ENCODE results near the gene GPR171. TPM values are rescaled to one million over a fixed set of nuclear protein-coding genes. Genes with fewer than 3 reads are reported as not detected.

Gene GPR171
- total and polyA plus RNA-seq, 2 of the 13 experiments (the other 11 are each of a cell fraction or from before 2014, with no cell fraction given): not detected

- TF ChIP-seq TCF12 (IDR thresholded peaks at IDR 0.05) (no peak), TCF12 (CRISPR knock-in tag; IDR thresholded peaks at IDR 0.05) (peak; percentile 59; the same call in 1 of the 2 replicates), JUN (CRISPR knock-in tag; IDR thresholded peaks at IDR 0.05) (peak; percentile 75), STAG1 (CRISPR knock-in tag; IDR thresholded peaks at IDR 0.05) (no peak), ZBTB37 (CRISPR knock-in tag; IDR thresholded peaks at IDR 0.05) (no peak), HCFC1 (IDR thresholded peaks at IDR 0.05; ENCODE audit: low read depth, low read length) (no peak), ZNF510 (CRISPR knock-in tag; IDR thresholded peaks at IDR 0.05; ENCODE audit: low read depth) (no peak), PHF5A (CRISPR knock-in tag; IDR thresholded peaks at IDR 0.05; ENCODE audit: low read depth, unreplicated experiment) (no peak), PCBP2 (optimal IDR thresholded peaks at IDR 0.05; ENCODE audit: low read depth, low read length, poor library complexity, severe bottlenecking) (no peak), MLXIP (CRISPR knock-in tag; IDR thresholded peaks at IDR 0.05; ENCODE audit: borderline replicate concordance) (no peak), TOE1 (CRISPR knock-in tag; IDR thresholded peaks at IDR 0.05) (0 out of 2 replicates have a peak, but pooled peaks have one; percentile 30), ZNF136 (CRISPR knock-in tag; IDR thresholded peaks at IDR 0.05; ENCODE audit: low read depth) (no peak; the same call in 1 of the 2 replicates), ZNF383 (CRISPR knock-in tag; IDR thresholded peaks at IDR 0.05; ENCODE audit: borderline replicate concordance) (no peak), KAT8 (CRISPR knock-in tag; IDR thresholded peaks at IDR 0.05) (peak; percentile 70; the same call in 1 of the 2 replicates), HMG20B (CRISPR knock-in tag; conservative IDR thresholded peaks at IDR 0.05) (peak; percentile 78), ZNF724P (CRISPR knock-in tag; IDR thresholded peaks at IDR 0.05; ENCODE audit: borderline replicate concordance) (no peak), ZNF451 (CRISPR knock-in tag; IDR thresholded peaks at IDR 0.05) (no peak), ZNF224 (CRISPR knock-in tag; IDR thresholded peaks at IDR 0.05) (no peak), TIGD3 (CRISPR knock-in tag; IDR thresholded peaks at IDR 0.05; ENCODE audit: borderline replicate concordance) (no peak), KMT2A (CRISPR knock-in tag; IDR thresholded peaks at IDR 0.05) (no peak), SRSF4 (IDR thresholded peaks at IDR 0.05; ENCODE audit: low read depth, low read length, poor library complexity, severe bottlenecking) (no peak), SP4 (CRISPR knock-in tag; IDR thresholded peaks at IDR 0.05) (no peak), NFRKB (IDR thresholded peaks at IDR 0.05) (no peak), TBP (CRISPR knock-in tag; IDR thresholded peaks at IDR 0.05) (no peak), MYC (CRISPR knock-in tag; IDR thresholded peaks at IDR 0.05; ENCODE audit: borderline replicate concordance) (0 out of 2 replicates have a peak, but pooled peaks have one; percentile 29), TSC22D2 (CRISPR knock-in tag; IDR thresholded peaks at IDR 0.05; ENCODE audit: borderline replicate concordance) (no peak)
These were observed 4.8 kb downstream of the GPR171 start (continued) for GRCh38 chr3:151197981-151198767.

All from HepG2 (cell line).